ENCODE results near the gene KIAA1586. TPM values are rescaled to one million over a fixed set of nuclear protein-coding genes. Genes with fewer than 3 reads are reported as not detected.
"Not testable (repeated sequence)": the region's sequence is repeated elsewhere in the genome, so short reads cannot be mapped to it uniquely, and the experiment has no call there.

Gene KIAA1586
- 5.7 TPM for total RNA-seq
- long read RNA-seq, partial matches to known transcripts: 0 of 2 reads
- long read RNA-seq, other reads (novel, unspliced or antisense): 0 of 2 reads

- intact Hi-C loops (cut with micrococcal nuclease): loop anchor here (5.0 kb wide), 1 partner anchor 41 kb away; no protein-coding TSS in a partner anchor
- Histone ChIP-seq H3K4me3 (peak within 1 kb of the TSS; percentile 73), H3K4me1 (peaks cover 16% of the 10 kb centered on the region), H3K27ac (replicated peaks) (peak within 1 kb of the TSS; percentile 74), H3K36me3 (peaks cover 12% of the 10 kb centered on the region)
- not testable (repeated sequence) for H3K27me3 ChIP-seq (ENCODE audit: low read depth); H3K9me3 ChIP-seq (replicated peaks)
- DNase-seq: peak; percentile 90
These were observed at the start of gene KIAA1586 for GRCh38 chr6:57046332-57047256. Gene KIAA1586, plus strand, starts transcription at chr6:57046693. Its CDS starts 63 bp downstream, at chr6:57046756.

GRCh38 chr6:56999049-56999448, 47.4 kb upstream of the KIAA1586 start:
- H3K27me3 ChIP-seq (ENCODE audit: low read depth): peaks cover 5% of the 10 kb centered on the region
- no peaks in the 10 kb centered on the region for H3K36me3 ChIP-seq
- TF ChIP-seq CTCF (IDR thresholded peaks at IDR 0.05; ENCODE audit: borderline replicate concordance): no peak
- no peak for DNase-seq
- no peak overlapping the region for H3K27ac ChIP-seq (replicated peaks)
- H3K9me3 ChIP-seq (replicated peaks): peaks cover 17% of the 10 kb centered on the region
- no peaks in the 10 kb centered on the region for H3K4me1 ChIP-seq
- intact Hi-C loops (cut with micrococcal nuclease): no loop called here
- no peak overlapping the region for H3K4me3 ChIP-seq

GRCh38 chr6:56999748-57000147, 46.7 kb upstream of the KIAA1586 start:
- intact Hi-C loops (cut with micrococcal nuclease); H3K27ac ChIP-seq (replicated peaks); H3K36me3 ChIP-seq; DNase-seq; H3K4me1 ChIP-seq; H3K4me3 ChIP-seq; H3K27me3 ChIP-seq (ENCODE audit: low read depth): not testable (repeated sequence)
- H3K9me3 ChIP-seq (replicated peaks): peaks cover 17% of the 10 kb centered on the region

GRCh38 chr6:57002197-57002596, 44.3 kb upstream of the KIAA1586 start:
- Histone ChIP-seq H3K27ac (replicated peaks) (no peak overlapping the region), H3K4me1 (no peaks in the 10 kb centered on the region), H3K27me3 (ENCODE audit: low read depth) (peaks cover 5% of the 10 kb centered on the region), H3K9me3 (replicated peaks) (peaks cover 17% of the 10 kb centered on the region), H3K4me3 (no peak overlapping the region), H3K36me3 (no peaks in the 10 kb centered on the region)
- intact Hi-C loops (cut with micrococcal nuclease): no loop called here
- TF ChIP-seq CTCF (IDR thresholded peaks at IDR 0.05; ENCODE audit: borderline replicate concordance): no peak
- no peak for DNase-seq

- intact Hi-C loops (cut with micrococcal nuclease): no loop called here
- Histone ChIP-seq H3K4me3 (no peak overlapping the region), H3K27ac (replicated peaks) (no peak overlapping the region), H3K9me3 (replicated peaks) (peaks cover 1% of the 10 kb centered on the region), H3K4me1 (no peaks in the 10 kb centered on the region), H3K27me3 (ENCODE audit: low read depth) (peaks cover under 1% of the 10 kb centered on the region), H3K36me3 (no peaks in the 10 kb centered on the region)
- TF ChIP-seq CTCF (IDR thresholded peaks at IDR 0.05; ENCODE audit: borderline replicate concordance): no peak
- no peak for DNase-seq
These were observed 42.2 kb upstream of the KIAA1586 start for GRCh38 chr6:57004292-57004691.

GRCh38 chr6:57006101-57006500, 40.4 kb upstream of the KIAA1586 start:
- intact Hi-C loops (cut with micrococcal nuclease): no loop called here
- Histone ChIP-seq H3K27me3 (ENCODE audit: low read depth) (no peaks in the 10 kb centered on the region), H3K4me1 (no peaks in the 10 kb centered on the region), H3K4me3 (no peak overlapping the region), H3K36me3 (no peaks in the 10 kb centered on the region), H3K27ac (replicated peaks) (no peak overlapping the region), H3K9me3 (replicated peaks) (no peaks in the 10 kb centered on the region)
- no peak for DNase-seq
- TF ChIP-seq CTCF (IDR thresholded peaks at IDR 0.05; ENCODE audit: borderline replicate concordance): no peak

GRCh38 chr6:57008069-57008468, 38.4 kb upstream of the KIAA1586 start:
- H3K4me3 ChIP-seq; H3K27me3 ChIP-seq (ENCODE audit: low read depth); intact Hi-C loops (cut with micrococcal nuclease); DNase-seq; H3K27ac ChIP-seq (replicated peaks); H3K9me3 ChIP-seq (replicated peaks); H3K36me3 ChIP-seq; H3K4me1 ChIP-seq: not testable (repeated sequence)

Data from left ventricle myocardium inferior (tissue), 1 donor.